GM12864 (cell line): Measurements from ENCODE around the gene SHROOM3.

Source experiments
- DNase-seq: peaks from one replicate; pipeline ENCODE4 v3.0.0-alpha.2; 2011; ENCODE audit warnings: low read depth
- H3K4me3 ChIP-seq: 2 replicates; pipeline ENCODE4 v1.5.1; 2011; ENCODE audit warnings: mild to moderate bottlenecking, low read depth, low read length, control low read depth
- TF ChIP-seq, protein P1 (sequence below): IDR thresholded peaks from 2 replicates; pipeline ENCODE4 v1.5.1; 2011; ENCODE audit warnings: low read depth, mild to moderate bottlenecking, moderate library complexity, low read length, control low read depth, inconsistent platforms; ENCODE audit errors: missing control alignments

The SHROOM3 gene

DNA sequence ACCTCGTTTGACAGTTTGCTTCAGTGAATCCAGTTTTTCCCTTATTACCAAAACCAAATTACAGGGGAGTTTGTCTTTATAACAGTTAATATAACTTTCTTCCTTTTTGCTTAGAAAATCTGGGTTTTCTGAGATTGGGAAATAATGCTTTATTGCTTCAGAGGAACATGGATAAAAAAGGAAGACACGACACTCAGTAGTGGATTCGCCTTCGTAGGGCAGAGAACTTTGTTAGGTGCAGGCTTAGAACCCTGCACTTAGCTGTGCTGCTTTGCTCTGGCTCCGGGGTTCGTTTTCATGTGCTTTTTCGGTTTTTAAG lies 274.7 kb downstream of the SHROOM3 start:
- DNase-seq = no peak
- TF ChIP-seq, protein P1, sequence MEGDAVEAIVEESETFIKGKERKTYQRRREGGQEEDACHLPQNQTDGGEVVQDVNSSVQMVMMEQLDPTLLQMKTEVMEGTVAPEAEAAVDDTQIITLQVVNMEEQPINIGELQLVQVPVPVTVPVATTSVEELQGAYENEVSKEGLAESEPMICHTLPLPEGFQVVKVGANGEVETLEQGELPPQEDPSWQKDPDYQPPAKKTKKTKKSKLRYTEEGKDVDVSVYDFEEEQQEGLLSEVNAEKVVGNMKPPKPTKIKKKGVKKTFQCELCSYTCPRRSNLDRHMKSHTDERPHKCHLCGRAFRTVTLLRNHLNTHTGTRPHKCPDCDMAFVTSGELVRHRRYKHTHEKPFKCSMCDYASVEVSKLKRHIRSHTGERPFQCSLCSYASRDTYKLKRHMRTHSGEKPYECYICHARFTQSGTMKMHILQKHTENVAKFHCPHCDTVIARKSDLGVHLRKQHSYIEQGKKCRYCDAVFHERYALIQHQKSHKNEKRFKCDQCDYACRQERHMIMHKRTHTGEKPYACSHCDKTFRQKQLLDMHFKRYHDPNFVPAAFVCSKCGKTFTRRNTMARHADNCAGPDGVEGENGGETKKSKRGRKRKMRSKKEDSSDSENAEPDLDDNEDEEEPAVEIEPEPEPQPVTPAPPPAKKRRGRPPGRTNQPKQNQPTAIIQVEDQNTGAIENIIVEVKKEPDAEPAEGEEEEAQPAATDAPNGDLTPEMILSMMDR = no peak
- no peak overlapping the region for H3K4me3 ChIP-seq

DNA sequence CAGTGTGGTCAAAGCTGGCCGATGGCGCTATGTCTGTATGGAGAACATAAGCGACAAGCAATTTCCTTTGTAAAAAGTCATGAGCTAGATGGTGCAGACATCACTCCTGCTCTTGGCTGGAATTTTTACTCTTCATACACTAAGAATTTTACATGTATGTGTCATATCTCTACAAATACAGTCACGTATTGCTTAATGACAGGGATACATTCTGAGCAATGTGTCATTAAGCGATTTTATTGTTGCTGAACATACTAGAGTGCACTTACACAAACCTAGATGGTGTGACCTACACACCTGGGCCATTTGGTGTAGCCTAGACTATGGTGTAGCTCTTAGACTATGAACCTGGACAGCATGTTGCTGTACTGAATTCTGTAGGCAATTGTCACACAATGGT lies 277.5 kb downstream of the SHROOM3 start:
- H3K4me3 ChIP-seq = no peak overlapping the region
- TF ChIP-seq, protein P1 = no peak
- no peak for DNase-seq

DNA sequence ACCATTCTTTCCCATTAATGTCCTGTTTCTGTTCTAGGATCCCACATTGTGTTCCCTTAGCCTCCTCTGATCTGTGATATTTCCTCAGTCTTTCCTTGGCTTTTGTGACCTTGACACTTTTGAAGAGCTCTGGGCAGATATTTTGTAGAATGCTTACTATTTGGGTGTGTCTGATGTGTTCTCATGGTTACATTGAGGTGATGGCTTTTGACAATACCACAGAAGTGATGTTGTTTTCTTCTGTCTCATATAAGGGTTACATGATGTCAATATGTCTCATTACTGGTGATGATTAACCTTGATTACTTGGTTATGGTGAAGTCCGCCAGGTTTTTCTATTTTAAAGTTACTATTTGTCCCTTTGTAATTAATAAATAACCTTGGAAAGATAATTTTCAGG lies 279.2 kb downstream of the SHROOM3 start:
- H3K4me3 ChIP-seq = no peak overlapping the region
- DNase-seq = no peak
- TF ChIP-seq, protein P1 = no peak

DNA sequence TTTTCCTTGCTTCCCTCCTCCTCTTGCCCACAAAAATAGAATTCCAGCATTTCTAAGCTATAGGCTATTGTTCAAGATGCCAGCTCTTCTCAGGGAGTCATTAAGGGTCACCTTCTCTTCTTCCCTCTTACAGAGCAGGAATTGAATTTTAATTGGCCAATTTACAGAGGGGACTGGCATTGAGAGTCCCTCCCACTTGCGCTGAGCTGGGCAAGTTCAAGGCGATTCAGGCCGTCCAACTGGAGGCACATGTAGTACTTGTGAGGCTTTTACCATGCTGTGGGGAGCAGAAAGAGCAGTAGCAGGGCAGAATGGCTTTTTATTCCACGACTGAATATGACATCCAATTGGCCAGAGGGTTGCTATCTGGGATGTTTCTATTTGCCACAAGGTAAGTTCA lies 281.0 kb downstream of the SHROOM3 start:
- TF ChIP-seq, protein P1 = no peak
- no peak overlapping the region for H3K4me3 ChIP-seq
- DNase-seq = no peak

DNA sequence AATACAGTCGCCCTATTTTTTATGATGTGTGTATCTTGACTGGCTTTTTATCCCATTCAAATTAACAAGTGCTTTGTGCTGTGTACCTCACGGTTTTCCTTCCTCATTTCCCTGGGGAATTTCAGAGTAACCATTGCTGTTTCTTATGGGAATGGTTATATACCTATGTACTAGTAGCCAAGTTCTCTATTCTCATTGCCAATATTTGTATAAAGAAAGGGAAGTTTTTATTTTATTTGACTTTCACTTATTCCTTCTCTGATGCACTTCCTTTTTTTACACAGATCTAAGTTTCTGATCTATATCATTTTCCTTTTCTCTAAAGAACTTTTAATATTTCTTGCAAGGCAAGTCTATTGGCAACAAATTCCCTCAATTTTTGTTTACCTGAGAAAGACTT lies 281.6 kb downstream of the SHROOM3 start:
- TF ChIP-seq, protein P1 = no peak
- H3K4me3 ChIP-seq = no peak overlapping the region
- DNase-seq = no peak

DNA sequence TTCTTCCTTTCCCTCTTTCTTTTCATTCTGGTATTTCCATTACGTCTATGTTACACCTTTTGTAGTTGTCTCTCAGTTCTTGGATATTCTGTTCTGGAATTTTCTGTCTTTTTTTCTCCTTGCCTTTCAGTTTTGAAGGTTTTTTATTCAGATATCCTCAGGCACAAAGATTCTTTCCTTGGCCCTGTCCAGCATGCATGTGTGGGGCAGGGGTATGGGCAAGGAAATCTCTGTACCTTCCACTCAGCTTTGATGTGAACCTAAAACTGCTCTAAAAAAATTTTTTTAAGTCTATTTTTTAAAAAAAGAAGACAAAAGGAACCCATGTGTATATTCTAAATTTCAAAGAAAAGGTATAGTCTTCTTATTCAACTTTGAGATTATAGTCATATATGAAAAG lies 282.4 kb downstream of the SHROOM3 start:
- no peak for DNase-seq
- no peak overlapping the region for H3K4me3 ChIP-seq
- TF ChIP-seq, protein P1 = no peak

DNA sequence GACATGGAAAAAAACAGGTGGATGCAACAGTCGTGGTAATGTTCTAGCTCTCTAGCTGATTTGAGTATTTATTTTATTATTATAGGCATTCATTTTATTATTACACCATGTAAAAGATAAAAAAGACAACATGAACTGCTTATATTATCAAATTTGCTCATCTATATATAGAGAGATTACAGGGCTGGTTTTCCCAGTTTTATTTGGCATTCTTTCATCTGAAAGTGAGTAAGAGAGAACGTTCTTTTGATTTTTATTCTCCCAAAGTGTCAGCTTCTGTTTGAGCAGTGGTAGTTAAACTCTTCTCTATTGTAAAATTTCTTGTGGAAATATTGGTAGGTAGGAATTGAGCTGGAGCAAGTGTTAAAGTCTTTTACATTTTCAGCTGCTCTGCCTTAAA lies 283.0 kb downstream of the SHROOM3 start:
- no peak for DNase-seq
- TF ChIP-seq, protein P1 = no peak
- H3K4me3 ChIP-seq = no peak overlapping the region
